GM19025 (cell line): Measurements from ENCODE around the gene ASCL2.
"Not testable (repeated sequence)": the region's sequence is repeated elsewhere in the genome, so short reads cannot be mapped to it uniquely, and the experiment has no call there.

Experiments used
- ATAC-seq: cut with Tn5 transposase; IDR thresholded peaks from one replicate; pipeline ENCODE4 v1.9.1; 2021; ENCODE audit warnings: mild to moderate bottlenecking, low read depth, moderate library complexity; ENCODE audit not compliant: unreplicated experiment

The ASCL2 gene

DNA sequence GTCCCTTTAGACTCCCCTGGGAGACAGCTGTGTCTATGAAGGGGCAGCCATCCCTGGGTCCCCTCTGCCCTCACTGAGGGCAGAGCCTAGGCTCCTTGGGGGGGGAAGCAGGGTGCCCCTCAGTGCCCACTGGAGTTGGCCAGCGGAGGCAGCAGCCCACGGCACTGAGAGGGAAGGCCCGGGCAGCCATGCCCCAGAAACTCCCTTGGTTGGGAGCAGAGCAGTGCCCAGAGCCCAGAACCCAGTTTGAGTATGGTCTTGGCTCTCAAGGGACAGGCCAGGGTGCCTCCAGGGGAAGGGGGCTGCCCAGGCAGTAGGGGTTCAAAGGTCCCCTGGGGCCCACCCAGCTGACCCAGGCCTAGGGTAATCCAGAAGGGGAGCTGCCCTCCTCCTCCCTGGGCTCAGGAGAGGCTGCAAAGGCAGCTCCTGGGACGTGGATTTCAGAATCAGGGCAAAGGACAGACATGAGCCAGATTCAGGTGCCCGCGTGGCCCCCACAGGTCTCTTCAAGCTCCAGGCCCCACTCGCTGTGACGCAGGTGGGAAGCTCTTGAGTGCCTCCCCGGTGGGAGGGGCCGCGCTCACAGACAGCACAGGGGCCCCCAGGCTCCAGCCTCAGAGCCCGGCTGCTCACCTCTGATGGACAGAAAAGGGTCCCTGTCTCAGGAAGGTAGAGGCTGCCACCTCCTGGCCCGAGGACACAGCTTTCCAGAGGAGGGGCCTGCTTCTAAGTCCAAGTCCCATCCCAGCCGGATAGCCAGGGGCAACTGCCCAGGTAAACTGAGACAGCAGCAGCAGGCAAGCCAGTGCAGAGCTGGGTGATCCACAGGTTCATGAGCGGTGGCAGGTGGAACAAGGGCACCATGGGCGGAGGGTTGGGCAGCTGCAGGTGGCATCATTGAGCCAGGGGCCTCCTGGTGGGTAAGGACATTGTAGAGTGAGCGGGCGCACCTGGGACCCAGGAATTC is 28.7 kb upstream of the ASCL2 start:
- no peak for ATAC-seq

DNA sequence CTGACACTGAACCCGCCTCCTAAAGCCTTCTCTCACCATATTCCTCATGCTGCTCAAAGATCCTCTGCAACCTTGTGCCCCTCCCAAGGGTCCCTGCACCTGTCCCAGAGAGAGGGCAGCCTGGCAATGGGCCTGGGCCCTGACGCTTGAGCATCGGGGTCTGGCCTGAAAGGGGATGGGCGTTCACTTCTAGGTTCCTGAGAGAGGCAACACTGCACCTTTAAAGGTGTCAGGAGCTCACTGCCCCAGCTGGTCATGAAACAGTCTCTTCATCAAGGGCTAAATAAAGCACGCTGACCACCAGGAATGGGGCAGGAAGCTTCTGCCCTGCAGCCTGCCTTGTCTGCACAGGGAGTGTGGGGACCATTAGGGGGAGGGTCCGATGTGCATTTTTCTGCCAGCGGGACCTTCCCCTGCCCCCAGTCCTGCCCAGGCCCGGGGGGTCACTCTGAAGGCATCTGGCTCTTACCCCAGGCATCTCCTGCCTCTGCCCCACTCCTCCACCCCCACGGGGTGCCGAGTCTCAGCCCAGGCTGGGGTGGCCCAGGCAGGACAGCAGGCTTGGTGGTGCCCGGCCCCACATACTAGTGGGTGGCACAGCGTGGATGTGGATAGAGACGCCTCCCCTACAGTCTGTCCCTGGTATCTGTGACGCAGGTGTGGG is 27.9 kb upstream of the ASCL2 start:
- no peak for ATAC-seq

DNA sequence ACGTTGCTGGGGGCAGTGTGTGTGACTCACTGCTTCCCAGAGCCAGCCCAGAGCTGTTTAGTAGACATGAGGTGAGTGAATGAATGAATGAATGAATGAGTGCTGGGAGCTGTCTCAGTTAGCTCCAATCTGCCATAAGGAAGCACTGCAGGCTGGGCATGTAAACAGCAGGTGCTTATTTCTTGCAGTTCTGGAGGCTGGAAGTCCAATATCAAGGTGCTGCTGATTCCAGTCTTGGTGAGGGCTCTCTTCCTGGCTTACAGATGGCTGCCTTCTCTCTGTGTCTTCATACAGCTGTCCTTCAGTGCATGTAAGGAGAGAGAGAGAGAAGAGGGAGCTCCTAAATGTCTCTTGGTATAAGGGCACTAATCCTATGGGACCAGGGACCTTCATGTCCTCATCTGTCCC is 27.2 kb upstream of the ASCL2 start:
- ATAC-seq, result no peak

DNA sequence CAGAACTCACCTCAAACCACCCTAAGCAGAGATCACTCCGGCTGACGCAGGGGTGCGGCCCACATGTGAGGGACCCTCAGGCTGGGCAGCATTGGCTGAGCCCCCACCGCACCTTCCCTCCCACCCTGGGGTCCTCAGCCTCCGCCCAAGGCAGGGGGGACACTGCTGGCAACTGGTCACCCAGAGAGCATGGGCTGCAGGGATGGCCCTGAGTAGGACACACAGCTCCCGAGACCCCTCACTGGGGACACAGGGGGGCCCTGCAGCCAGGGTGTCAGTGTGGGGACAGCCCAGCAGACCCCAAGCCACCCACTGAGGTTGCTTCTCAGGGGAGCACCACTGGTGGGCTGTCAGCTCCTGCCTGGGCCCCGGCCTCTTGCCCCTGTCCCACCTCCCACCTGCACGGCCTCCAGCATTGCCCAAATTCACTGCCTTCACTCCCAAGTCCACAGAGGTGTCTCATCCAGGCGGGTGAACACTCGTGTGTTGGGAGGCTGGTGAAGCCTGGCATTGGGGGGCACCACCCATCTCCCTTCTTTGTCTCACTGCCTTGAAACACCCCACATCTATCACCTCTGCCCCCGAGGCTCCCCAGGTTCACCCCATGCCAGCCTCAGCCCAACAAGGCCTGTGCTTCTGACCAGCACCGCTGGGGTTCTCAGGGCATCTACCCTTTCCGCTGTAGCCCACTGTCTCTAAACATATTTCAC is 26.7 kb upstream of the ASCL2 start:
- ATAC-seq, result no peak

DNA sequence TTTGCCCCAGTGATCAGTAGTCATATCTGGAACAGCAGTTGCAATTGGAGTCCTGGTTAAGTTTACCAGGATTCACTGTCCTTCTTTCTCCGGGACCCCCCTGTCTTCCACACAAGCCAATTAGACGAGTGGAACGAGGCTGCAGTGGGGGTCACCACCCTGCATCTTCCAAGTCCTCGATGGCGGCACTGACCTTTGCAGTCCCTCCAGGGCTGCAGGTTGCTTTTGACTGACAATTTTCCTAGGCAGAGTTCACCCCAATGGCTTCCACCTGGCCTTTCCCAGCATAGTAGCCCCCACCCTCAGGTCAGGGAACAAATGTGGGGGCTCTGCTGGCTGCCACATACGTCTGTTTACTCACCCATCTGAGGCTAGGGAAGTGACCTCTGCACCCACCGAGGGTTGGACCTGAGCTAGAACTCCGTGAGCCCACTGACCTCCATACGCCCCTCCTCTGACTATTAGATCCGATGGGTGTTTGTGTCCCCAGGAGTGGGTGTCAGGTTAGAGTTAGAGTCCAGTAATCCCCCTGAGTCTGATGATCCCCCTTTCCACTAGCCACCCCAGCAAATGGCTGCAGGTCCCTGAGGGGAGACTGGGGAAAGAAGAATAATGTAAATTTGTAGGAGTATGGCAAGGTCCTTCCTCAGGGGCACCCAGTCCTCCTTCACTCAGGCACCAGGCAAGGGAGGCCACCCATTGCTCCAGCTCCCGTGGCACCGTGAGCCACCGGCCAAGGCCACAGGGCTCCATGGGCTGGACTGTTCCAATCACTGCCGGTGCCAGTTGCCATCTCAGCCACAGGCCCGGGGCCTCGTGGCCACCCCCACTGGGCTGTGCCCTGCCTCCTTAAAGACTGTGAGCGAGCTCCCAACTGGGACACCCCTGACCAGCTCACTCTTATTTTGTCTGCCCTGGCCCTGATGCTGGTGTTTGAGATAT is 25.9 kb upstream of the ASCL2 start:
- ATAC-seq, result no peak

DNA sequence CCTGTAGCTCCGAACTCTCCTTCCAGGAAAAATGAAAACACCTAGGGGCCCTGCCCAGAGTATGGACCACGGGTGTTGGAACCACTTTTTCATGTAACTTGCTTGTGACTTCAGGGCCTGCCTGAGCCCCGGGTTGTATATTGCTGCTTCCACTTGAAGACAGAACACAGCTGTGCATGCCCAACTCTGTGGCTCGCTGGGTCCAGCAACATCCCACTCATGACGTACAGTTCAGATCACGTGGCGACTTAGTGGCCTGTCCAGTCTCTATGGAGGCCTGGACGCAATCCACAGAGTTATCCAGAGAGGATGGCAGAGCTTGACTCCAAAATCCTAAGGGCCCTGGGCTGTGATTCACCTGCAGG is 24.5 kb upstream of the ASCL2 start:
- no peak for ATAC-seq

DNA sequence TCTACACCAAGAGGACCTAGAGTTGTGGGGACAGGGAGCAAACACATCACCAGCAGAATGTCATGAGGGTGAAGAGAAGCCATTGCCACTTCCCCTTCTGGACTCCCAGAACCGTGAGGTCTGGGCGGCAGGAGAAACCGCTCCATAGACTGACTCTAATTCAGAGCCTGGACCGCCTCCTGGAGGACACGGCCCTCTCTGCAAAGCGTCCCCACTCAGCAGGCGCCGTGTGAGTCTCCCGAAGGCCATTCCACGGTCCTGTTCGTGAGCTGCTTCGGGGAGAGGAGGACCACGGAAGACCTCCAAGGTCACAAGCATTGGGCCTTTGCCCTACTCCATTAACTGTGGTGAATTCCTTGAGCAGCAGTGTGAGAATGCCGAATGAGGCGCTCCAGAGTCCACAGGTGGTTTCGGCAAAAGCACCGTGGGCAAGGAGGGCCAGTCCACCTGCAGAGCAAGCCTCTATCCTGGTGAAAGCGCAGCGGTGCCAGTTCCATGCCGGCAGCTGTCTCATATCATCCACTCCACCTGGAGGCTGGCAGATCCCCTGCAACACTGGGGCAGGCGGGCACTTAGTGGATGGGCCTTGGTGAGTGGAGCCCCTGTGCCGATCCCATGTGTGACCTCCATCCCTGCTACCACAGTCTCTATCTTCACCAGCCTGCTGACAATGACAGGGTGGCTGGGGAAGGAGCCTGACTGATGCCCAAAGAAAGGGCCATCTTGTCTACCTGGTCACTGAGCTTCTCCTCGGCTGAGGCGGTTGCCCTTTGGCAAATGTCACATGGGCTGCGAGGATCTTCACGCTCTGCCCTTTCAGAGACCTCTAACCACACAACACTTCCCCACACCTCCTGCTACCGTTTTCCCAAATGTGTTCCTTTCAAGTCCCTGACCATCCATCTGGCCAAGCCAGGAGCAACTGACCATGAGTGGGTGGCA is 23.9 kb upstream of the ASCL2 start:
- no peak for ATAC-seq

DNA sequence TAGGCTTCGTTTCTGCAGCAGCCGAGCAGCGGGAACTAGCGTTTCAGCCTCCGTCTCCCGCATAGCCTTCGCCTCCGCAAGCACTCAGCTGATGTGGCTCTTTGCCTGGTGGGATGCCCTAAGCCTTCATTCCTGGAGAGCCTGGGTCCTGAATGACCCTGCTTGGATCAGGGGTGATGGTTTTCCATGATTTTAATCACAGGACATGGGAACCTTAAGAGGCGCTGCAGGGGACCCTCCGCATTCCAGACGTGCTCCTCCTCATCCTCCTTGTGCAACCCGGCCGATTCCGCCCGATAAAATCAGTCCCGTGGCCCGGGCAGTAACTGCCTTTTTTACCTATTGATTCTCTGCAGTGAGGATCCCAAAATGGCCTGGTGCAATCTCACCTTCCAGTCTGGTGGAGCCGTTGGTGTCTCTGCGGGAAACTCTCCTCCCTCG is 23.2 kb upstream of the ASCL2 start:
- ATAC-seq, result no peak

DNA sequence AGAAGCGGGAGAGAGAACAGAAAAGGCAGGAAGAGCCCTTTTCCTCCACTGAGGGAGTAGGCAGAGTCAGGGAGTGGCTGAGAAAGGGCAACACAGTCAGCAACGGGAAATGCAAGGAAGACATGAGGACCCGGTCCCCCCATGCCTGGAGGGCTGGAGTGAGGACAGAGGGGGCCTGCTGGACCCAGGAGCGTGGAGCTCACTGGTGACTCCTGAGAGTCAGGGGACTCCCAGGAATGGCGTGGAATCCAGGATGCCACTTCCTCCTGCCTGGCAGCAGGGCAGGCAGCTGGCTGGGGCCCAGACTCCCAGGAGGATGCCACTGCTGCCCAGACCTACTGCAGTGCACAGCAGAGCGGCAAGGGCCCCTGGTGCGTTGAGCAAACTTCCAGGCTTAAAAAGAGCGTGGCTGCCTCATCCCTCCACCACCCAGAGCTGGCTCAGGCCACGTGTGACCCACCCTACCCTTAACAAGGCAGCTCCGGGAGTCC is 20.0 kb upstream of the ASCL2 start:
- no peak for ATAC-seq

DNA sequence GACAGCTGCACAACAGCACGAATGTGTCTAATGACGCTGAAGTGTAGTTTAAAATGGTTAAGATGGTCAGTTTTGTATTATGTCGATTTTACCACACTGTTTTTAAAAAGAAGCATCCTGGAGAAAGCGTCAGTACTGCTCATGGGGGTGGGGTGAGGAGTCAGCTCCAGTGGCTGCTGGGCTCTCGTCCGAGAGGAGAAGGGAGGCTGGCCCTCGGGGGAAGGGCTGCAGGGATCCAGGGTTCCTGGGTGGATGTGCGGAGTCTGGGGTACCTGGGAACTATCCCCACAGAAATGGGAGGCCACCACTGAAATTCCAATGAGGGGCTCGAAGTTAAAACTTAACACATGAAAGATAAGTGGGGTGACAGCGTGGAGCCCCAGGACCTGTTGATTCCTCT is 19.5 kb upstream of the ASCL2 start:
- no peak for ATAC-seq

DNA sequence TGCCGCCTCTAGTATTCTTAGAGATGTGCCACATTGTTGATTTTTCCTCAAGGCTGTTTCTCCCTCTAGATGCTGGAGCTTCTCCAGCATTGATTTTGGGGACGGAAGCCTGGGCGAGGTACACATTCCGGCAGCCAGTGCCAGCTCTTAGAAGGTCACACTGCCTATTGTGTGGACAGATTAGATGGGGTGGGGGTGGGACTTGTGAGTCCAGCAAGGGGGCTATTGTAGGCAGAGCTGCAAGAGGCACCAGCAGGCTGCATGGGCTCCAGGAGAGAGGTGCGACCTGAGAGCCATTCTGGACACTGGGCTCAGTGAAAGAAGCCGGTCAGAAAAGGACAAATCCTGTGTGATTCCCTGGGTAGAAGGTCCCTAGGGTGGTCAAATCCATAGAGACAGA is 19.0 kb upstream of the ASCL2 start:
- no peak for ATAC-seq

DNA sequence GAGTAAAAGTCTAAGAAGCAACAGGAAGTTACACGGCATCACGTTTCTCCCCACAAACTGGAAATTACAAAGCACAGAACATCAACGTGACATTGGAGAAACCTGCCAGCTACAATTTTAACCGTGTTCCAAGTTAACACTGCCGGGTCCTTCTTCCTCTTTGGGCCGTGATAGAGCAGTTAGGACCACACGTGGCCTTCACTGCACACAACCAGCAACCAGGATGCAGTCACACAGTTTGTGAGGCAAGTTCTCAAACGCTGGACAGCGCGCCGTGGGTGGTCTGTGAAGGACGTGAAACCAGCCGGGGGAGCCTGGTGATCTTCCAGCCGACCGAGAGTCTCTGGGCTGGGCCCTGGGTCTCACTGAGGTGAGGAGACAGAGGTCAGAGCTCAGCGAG is 16.7 kb upstream of the ASCL2 start:
- ATAC-seq, result no peak

DNA sequence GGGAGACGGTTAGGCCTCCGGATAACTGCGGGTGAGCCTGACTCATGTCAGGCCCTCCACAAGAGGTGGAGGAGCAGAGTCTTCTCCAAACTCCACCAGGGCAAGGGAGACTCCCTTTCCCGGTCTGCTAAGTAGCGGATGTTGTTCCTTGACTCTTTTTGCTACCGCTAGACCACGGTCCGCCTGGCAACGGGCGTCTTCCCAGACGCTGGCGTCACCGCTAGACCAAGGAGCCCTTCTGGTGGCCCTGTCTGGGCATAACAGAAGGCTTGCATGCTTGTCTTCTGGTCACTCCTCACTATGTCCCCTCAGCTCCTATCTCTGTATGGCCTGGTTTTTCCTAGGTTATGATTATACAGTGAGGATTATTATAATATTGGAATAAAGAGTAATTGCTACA is 16.0 kb upstream of the ASCL2 start:
- not testable (repeated sequence) for ATAC-seq

DNA sequence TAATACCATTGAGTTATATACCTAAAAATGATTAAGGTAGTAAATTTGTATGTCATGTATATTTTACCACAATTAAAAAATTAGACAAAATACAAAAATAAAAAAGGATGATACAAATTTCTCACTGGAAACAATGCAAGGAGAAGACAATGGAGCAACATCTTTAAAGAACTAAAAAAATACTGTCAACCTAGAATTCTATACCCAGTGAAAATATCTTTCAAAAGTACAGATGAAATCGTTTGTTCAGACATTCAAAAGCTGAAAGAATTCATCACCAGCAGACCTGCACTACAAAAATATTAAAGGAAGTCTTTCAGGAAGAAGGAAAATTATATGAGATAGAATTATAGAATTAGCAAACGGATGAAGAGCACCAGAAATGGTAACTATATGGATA is 9.8 kb upstream of the ASCL2 start:
- no peak for ATAC-seq

DNA sequence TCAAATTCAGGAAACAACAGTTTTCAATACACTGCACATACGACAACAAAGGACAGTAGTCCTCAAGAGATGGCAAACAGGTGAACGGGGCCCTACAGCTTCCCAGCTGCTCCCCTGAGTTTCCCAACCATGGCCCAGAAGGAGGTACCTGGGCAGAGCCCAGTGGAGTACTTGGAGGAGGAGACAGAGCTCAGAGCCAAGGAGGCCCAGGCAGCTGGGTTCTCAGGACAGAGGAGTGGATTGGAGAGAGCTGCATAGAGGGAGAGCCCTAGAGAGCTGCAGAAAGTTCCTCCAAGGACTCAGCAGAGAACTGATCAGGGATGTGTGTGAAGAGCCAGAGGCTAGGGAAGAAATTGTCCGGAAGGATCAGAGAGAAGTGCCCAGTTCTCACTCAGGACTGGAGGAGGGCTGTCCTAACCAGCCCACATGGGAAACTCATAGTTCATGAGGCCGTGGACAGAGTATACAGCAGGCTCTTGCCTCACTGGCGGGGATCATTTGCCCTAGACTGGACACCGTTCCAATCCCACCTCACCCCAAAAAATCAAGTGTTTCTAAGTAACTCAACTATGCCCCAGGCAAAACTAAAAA is 7.6 kb upstream of the ASCL2 start:
- no peak for ATAC-seq

DNA sequence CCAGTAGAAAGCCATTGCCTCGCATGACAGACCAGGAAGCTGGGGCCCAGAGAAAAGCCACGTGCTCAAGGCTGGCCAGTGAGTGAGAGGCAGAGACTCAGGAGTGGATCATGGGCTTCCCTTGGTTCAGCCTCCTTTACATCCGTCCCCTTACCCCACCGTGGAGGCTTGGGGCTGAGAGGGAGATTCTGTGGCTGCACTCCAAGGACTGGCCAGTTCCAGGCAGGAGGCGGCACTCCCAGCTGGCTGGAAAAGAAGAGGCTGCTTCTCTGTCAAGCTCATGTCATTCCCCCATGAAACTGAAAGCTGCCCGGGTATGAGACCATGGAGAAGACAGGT is 6.6 kb upstream of the ASCL2 start:
- ATAC-seq, result no peak

DNA sequence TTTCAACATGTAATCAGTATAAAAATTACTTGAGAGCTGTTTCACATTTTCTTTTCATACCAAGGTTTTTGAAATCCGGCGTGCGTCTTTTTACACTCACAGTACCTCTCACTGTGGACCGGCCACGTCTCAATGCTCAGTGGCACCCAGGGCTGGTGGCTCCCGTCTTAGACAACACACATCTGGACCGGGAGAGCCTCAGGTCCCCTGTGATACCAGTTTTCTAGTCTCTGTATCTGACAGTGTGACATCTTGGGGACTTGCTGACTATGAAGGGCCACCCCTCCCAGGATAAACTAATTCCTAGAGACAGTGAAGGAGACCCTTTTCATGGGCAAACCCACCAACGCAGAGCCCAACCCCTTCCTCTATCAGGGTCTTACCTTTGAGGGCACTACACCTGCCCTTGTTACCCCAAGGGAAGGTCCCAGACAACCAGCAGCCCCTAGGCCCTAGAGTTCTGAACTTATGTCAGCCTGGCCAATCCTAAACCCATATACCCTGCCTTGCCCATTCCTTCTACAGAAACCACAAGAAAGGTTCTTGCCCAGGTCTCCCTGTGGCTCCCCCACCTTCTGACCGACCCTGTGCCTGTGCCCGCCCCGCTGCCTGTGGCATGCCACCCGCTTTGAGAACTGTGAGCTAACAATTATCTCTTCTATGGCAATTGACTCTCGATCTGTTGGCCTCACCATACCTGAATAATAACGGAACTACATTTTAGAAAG is 6.1 kb upstream of the ASCL2 start:
- ATAC-seq, result no peak
